ENCODE results near the gene MCRS1.

The MCRS1 gene

GRCh38 chr12:49555631-49556390 lies 12.1 kb downstream of the MCRS1 start:
- DNase-seq (ENCODE audit: low spot score): no peak
- TF ChIP-seq CTCF (IDR thresholded peaks at IDR 0.05; ENCODE audit: borderline replicate concordance, control extremely low read depth, extremely low read depth, insufficient read depth, missing control alignments): no peak
- in situ Hi-C loops (cut with MboI; ENCODE audit: low sequenced_read_pairs, unreplicated experiment): no loop called here

- in situ Hi-C loops (cut with MboI; ENCODE audit: low sequenced_read_pairs, unreplicated experiment): no loop called here
- TF ChIP-seq CTCF (IDR thresholded peaks at IDR 0.05; ENCODE audit: borderline replicate concordance, control extremely low read depth, extremely low read depth, insufficient read depth, missing control alignments): no peak
- DNase-seq (ENCODE audit: low spot score): no peak
Observed at GRCh38 chr12:49554266-49554665, 13.7 kb downstream of the MCRS1 start.

- in situ Hi-C loops (cut with MboI; ENCODE audit: low sequenced_read_pairs, unreplicated experiment): no loop called here
- peak; percentile 25 for TF ChIP-seq CTCF (IDR thresholded peaks at IDR 0.05; ENCODE audit: borderline replicate concordance, control extremely low read depth, extremely low read depth, insufficient read depth, missing control alignments)
- DNase-seq (ENCODE audit: low spot score): peak; percentile 72
Observed at GRCh38 chr12:49553512-49554088, 14.3 kb downstream of the MCRS1 start.

- in situ Hi-C loops (cut with MboI; ENCODE audit: low sequenced_read_pairs, unreplicated experiment): no loop called here
- DNase-seq (ENCODE audit: low spot score): no peak
- TF ChIP-seq CTCF (IDR thresholded peaks at IDR 0.05; ENCODE audit: borderline replicate concordance, control extremely low read depth, extremely low read depth, insufficient read depth, missing control alignments): no peak
Observed at GRCh38 chr12:49552899-49553298, 15.0 kb downstream of the MCRS1 start.

- no peak for TF ChIP-seq CTCF (IDR thresholded peaks at IDR 0.05; ENCODE audit: borderline replicate concordance, control extremely low read depth, extremely low read depth, insufficient read depth, missing control alignments)
- no peak for DNase-seq (ENCODE audit: low spot score)
- in situ Hi-C loops (cut with MboI; ENCODE audit: low sequenced_read_pairs, unreplicated experiment): no loop called here
Observed at GRCh38 chr12:49552425-49552824, 15.5 kb downstream of the MCRS1 start.

- TF ChIP-seq CTCF (IDR thresholded peaks at IDR 0.05; ENCODE audit: borderline replicate concordance, control extremely low read depth, extremely low read depth, insufficient read depth, missing control alignments): no peak
- DNase-seq (ENCODE audit: low spot score): no peak
- in situ Hi-C loops (cut with MboI; ENCODE audit: low sequenced_read_pairs, unreplicated experiment): no loop called here
Observed at GRCh38 chr12:49552014-49552413, 15.9 kb downstream of the MCRS1 start.

Data from GM13976 (cell line).